Stomach (tissue), 4 donors: Measurements from ENCODE around the gene SGK1.

ENCODE experiments used
- EP300 ChIP-seq: sonication (generic); formaldehyde crosslinking; IDR thresholded peaks from one replicate; pipeline ENCODE4 v1.6.1; 2017; ENCODE audit warnings: antibody characterized with exemption
- POLR2A ChIP-seq, 4 donors: fragments of 450-650 bp; IDR thresholded peaks; one replicate each; pipeline ENCODE4 v1.6.1; 2016; ENCODE audit warnings: antibody characterized with exemption in 4 of 4, control low read depth in 2 of 4, mild to moderate bottlenecking in 1 of 4, moderate library complexity in 1 of 4
- POLR2AphosphoS5 ChIP-seq, 3 donors: sonication (generic); formaldehyde crosslinking; IDR thresholded peaks; one replicate each; pipeline ENCODE4 v1.6.1; 2016; ENCODE audit warnings: antibody characterized with exemption in 3 of 3
- TF ChIP-seq, protein P1 (sequence below), 7 experiments: fragments of 450-650 bp in 4 of 7; fragments of 200-600 bp in 3 of 7; sonication (generic) in 3 of 7; IDR thresholded peaks; one replicate each; pipeline ENCODE4 v1.5.1; 2016 to 2019; ENCODE audit warnings: antibody characterized with exemption in 7 of 7, control low read depth in 2 of 7, mild to moderate bottlenecking in 1 of 7

DNA sequence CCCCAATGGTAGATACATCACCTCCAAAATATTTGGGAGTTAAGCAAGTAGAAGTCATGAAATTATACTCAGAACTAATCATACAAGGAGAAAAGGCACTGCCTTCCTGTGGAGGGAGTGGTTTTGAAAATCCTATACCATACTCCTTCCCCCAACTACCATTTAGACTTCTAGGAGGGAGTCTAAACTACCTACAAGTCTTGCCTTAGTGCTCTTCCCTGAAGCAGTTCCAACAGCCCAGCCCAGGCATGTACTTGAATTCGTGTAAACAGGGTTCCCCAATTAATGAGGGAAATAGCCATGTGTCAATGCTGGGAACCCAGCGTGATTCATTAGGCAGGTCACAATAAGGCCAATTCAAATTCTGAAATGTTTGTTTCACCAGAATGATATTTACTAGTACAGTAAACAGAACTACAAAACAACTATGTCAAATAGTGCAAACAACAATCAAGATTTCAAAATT, 39.1 kb upstream of the SGK1 start:
- TF ChIP-seq EP300 (no peak), POLR2AphosphoS5 (IDR thresholded peaks at IDR 0.05) (no peak), POLR2A (IDR thresholded peaks at IDR 0.05) (no peak)
- TF ChIP-seq, protein P1, sequence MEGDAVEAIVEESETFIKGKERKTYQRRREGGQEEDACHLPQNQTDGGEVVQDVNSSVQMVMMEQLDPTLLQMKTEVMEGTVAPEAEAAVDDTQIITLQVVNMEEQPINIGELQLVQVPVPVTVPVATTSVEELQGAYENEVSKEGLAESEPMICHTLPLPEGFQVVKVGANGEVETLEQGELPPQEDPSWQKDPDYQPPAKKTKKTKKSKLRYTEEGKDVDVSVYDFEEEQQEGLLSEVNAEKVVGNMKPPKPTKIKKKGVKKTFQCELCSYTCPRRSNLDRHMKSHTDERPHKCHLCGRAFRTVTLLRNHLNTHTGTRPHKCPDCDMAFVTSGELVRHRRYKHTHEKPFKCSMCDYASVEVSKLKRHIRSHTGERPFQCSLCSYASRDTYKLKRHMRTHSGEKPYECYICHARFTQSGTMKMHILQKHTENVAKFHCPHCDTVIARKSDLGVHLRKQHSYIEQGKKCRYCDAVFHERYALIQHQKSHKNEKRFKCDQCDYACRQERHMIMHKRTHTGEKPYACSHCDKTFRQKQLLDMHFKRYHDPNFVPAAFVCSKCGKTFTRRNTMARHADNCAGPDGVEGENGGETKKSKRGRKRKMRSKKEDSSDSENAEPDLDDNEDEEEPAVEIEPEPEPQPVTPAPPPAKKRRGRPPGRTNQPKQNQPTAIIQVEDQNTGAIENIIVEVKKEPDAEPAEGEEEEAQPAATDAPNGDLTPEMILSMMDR (IDR thresholded peaks at IDR 0.05): no peak
